Measurements from ENCODE around the gene KRT13.

The KRT13 gene

GRCh38 chr17:41484920-41485904 is 20.2 kb downstream of the KRT13 start:
- Histone ChIP-seq H3K9ac (no peak overlapping the region), H3K4me3 (ENCODE audit: low read depth, low read length) (no peak overlapping the region), H3K36me3 (ENCODE audit: control insufficient read depth, insufficient read depth, low read length) (no peaks in the 10 kb centered on the region), H3K79me2 (no peaks in the 10 kb centered on the region), H3K4me1 (no peaks in the 10 kb centered on the region), H3K9me3 (ENCODE audit: control insufficient read depth, low read length) (no peaks in the 10 kb centered on the region), H2AFZ (no peak overlapping the region), H3K27ac (no peak overlapping the region), H3K4me2 (ENCODE audit: low read length) (no peak overlapping the region), H3K27me3 (ENCODE audit: control insufficient read depth, insufficient read depth, low read length) (no peaks in the 10 kb centered on the region)
- no peak for TF ChIP-seq CTCF (IDR thresholded peaks at IDR 0.05)

GRCh38 chr17:41483991-41484826 is 21.2 kb downstream of the KRT13 start:
- Histone ChIP-seq H3K4me3 (ENCODE audit: low read depth, low read length) (no peak overlapping the region), H3K9ac (no peak overlapping the region), H3K27ac (no peak overlapping the region), H3K36me3 (ENCODE audit: control insufficient read depth, insufficient read depth, low read length) (no peaks in the 10 kb centered on the region), H3K79me2 (no peaks in the 10 kb centered on the region), H3K4me2 (ENCODE audit: low read length) (no peak overlapping the region), H2AFZ (no peak overlapping the region), H3K4me1 (no peaks in the 10 kb centered on the region), H3K9me3 (ENCODE audit: control insufficient read depth, low read length) (no peaks in the 10 kb centered on the region), H3K27me3 (ENCODE audit: control insufficient read depth, insufficient read depth, low read length) (no peaks in the 10 kb centered on the region)
- TF ChIP-seq CTCF (IDR thresholded peaks at IDR 0.05), result no peak

GRCh38 chr17:41483531-41483930 is 21.9 kb downstream of the KRT13 start:
- H3K27me3 ChIP-seq (ENCODE audit: control insufficient read depth, insufficient read depth, low read length), result no peaks in the 10 kb centered on the region
- no peak overlapping the region for H3K4me3 ChIP-seq (ENCODE audit: low read depth, low read length)
- no peaks in the 10 kb centered on the region for H3K79me2 ChIP-seq
- no peak overlapping the region for H2AFZ ChIP-seq
- H3K9ac ChIP-seq, result no peak overlapping the region
- no peak overlapping the region for H3K4me2 ChIP-seq (ENCODE audit: low read length)
- no peaks in the 10 kb centered on the region for H3K36me3 ChIP-seq (ENCODE audit: control insufficient read depth, insufficient read depth, low read length)
- H3K4me1 ChIP-seq, result no peaks in the 10 kb centered on the region
- no peaks in the 10 kb centered on the region for H3K9me3 ChIP-seq (ENCODE audit: control insufficient read depth, low read length)
- TF ChIP-seq CTCF (IDR thresholded peaks at IDR 0.05), result no peak
- no peak overlapping the region for H3K27ac ChIP-seq

- no peak for TF ChIP-seq CTCF (IDR thresholded peaks at IDR 0.05)
- Histone ChIP-seq H2AFZ (no peak within 1 kb of the TSS), H3K27ac (no peak within 1 kb of the TSS), H3K9me3 (ENCODE audit: control insufficient read depth, low read length) (no peaks in the 10 kb centered on the region), H3K27me3 (ENCODE audit: control insufficient read depth, insufficient read depth, low read length) (no peaks in the 10 kb centered on the region), H3K4me1 (no peaks in the 10 kb centered on the region), H3K9ac (no peak within 1 kb of the TSS), H3K36me3 (ENCODE audit: control insufficient read depth, insufficient read depth, low read length) (no peaks in the 10 kb centered on the region), H3K4me3 (ENCODE audit: low read depth, low read length) (no peak within 1 kb of the TSS), H3K4me2 (ENCODE audit: low read length) (no peak within 1 kb of the TSS), H3K79me2 (no peaks in the 10 kb centered on the region)
These were observed 24.4 kb downstream of the KRT13 start, which contains the start of gene KRT35 for GRCh38 chr17:41481036-41481435. Gene KRT35, minus strand, starts transcription at chr17:41481151. Its CDS starts 54 bp downstream, at chr17:41481097.
